ENCODE data around the gene RBKS.

The RBKS gene

DNA sequence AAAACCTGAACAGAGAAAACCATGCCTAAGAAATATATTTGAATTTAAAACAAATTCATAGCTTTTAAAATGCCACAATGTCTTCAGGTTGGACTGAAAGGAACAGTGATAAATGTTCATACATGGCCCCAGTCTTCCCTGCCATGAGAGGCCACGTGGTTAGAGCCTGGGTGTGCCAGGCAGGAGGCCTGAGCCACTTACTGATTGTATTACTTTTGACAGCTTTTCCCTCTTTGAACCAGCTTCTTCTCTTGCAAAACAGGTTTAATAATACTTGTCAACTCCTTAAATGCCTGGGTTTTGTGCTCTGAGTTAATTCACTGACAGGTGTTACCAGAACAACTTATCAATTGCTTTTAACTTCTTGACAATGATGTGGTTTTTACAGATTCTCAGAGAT lies 27.0 kb downstream of the RBKS start:
- no peak overlapping the region for H3K4me3 ChIP-seq (ENCODE audit: low read depth, low read length)
- no peak for DNase-seq (ENCODE audit: low read depth)
- no peak for TF ChIP-seq CTCF (IDR thresholded peaks at IDR 0.05; ENCODE audit: control insufficient read depth, extremely low read depth, insufficient read depth)

DNA sequence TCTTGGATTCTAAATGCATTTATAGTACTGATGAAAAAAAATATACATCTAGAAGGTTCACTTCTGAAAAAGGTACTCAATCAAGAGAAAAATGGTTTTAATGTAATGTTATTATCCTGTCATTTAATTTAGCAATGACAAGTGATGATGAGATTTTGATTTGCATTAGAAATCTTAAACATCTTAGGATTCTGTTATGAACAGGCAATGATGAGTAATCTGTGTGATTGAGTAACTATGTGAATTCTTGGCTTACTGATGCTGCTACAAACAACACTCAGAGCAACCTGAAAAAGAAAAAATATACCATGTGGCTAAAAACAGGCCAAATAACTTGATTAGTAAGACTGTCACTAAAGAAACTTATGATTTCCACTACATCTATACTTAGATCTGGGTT lies 30.1 kb downstream of the RBKS start:
- no peak overlapping the region for H3K4me3 ChIP-seq (ENCODE audit: low read depth, low read length)
- DNase-seq (ENCODE audit: low read depth): no peak
- no peak for TF ChIP-seq CTCF (IDR thresholded peaks at IDR 0.05; ENCODE audit: control insufficient read depth, extremely low read depth, insufficient read depth)

GRCh38 chr2:27857417-27858172 lies 32.6 kb downstream of the RBKS start:
- no peak for DNase-seq (ENCODE audit: low read depth)
- no peak overlapping the region for H3K4me3 ChIP-seq (ENCODE audit: low read depth, low read length)
- TF ChIP-seq CTCF (IDR thresholded peaks at IDR 0.05; ENCODE audit: control insufficient read depth, extremely low read depth, insufficient read depth): no peak

- DNase-seq (ENCODE audit: low read depth): no peak
- TF ChIP-seq CTCF (IDR thresholded peaks at IDR 0.05; ENCODE audit: control insufficient read depth, extremely low read depth, insufficient read depth): no peak
- no peak overlapping the region for H3K4me3 ChIP-seq (ENCODE audit: low read depth, low read length)
Observed at GRCh38 chr2:27856956-27857355, 33.2 kb downstream of the RBKS start.

- DNase-seq (ENCODE audit: low read depth): no peak
- TF ChIP-seq CTCF (IDR thresholded peaks at IDR 0.05; ENCODE audit: control insufficient read depth, extremely low read depth, insufficient read depth): no peak
- H3K4me3 ChIP-seq (ENCODE audit: low read depth, low read length): no peak overlapping the region
Observed at GRCh38 chr2:27856386-27856785, 33.8 kb downstream of the RBKS start.

GRCh38 chr2:27855476-27855875 lies 34.7 kb downstream of the RBKS start:
- no peak for DNase-seq (ENCODE audit: low read depth)
- TF ChIP-seq CTCF (IDR thresholded peaks at IDR 0.05; ENCODE audit: control insufficient read depth, extremely low read depth, insufficient read depth): no peak
- no peak overlapping the region for H3K4me3 ChIP-seq (ENCODE audit: low read depth, low read length)
